ENCODE results near the gene ESAM.

DNA sequence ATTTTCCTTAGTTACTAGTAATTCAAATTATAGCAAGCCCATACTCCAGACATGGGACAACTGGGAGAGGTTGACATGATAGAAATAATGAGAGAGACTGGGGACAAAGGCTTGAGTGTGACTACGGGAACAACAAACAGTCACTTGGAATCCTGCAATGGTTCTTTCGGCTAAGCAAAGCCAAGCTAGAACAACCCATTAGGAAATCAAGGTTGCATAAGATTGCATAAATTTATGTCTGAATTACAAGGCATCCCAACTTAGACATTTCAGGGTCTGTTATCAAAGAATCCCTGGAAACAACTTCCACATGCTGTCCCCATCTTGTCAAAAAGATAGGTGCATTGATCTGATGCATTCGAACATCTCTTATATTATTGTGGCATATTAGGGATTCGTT lies 32.5 kb downstream of the ESAM start:
- TF ChIP-seq GATA2 (IDR thresholded peaks at IDR 0.05; ENCODE audit: low read depth, low read length) (no peak), GATA3 (IDR thresholded peaks at IDR 0.05; ENCODE audit: low read depth, low read length) (no peak)
